Measurements from ENCODE around the gene KCNH2. TPM values are rescaled to one million over a fixed set of nuclear protein-coding genes. Genes with fewer than 3 reads are reported as not detected.

The KCNH2 gene
- total and polyA plus RNA-seq, 2 experiments from 2014 or later = 2.6 to 14.7 TPM

GRCh38 chr7:150973571-150974451 lies 4.3 kb downstream of the KCNH2 start:
- H3K36me3 Mint-ChIP-seq (ENCODE audit: low read depth) = no peaks in the 10 kb centered on the region; the same call in 2 of the 3 replicates
- Histone ChIP-seq H4K20me1 (replicated peaks; ENCODE audit: insufficient read depth) (no peaks in the 10 kb centered on the region), H3K36me3 (ENCODE audit: insufficient read depth) (no peaks in the 10 kb centered on the region), H3K79me2 (replicated peaks; ENCODE audit: insufficient read depth) (no peaks in the 10 kb centered on the region), H3K4me2 (peak overlapping the region; percentile 90), H3K9me2 (ENCODE audit: insufficient read depth) (no peaks in the 10 kb centered on the region), H2AFZ (no peak overlapping the region), H3K27ac (ENCODE audit: low read depth) (no peak overlapping the region), H3K27me3 (ENCODE audit: insufficient read depth) (peaks cover 31% of the 10 kb centered on the region), H3K4me3 (peak overlapping the region; percentile 82), H3K4me1 (ENCODE audit: insufficient read depth) (peaks cover 39% of the 10 kb centered on the region), H3F3A (replicated peaks; ENCODE audit: low read depth) (no peaks in the 10 kb centered on the region)
- H3K4me1 Mint-ChIP-seq = peaks cover 59% of the 10 kb centered on the region
- no peak overlapping the region for H3K27ac Mint-ChIP-seq
- peaks cover 3% of the 10 kb centered on the region; the same call in 2 of the 3 replicates for H3K9me3 Mint-ChIP-seq
- peaks cover 43% of the 10 kb centered on the region for H3K27me3 Mint-ChIP-seq (ENCODE audit: insufficient read depth, low read depth, poor library complexity)
- DNase-seq (ENCODE audit: low spot score) (peak; percentile 77), ATAC-seq (peak; percentile 3)
- TF ChIP-seq POLR2AphosphoS5 (IDR thresholded peaks at IDR 0.05; ENCODE audit: low read depth) (no peak), ZNF114 (CRISPR knock-in tag; IDR thresholded peaks at IDR 0.05) (no peak), JUNB (IDR thresholded peaks at IDR 0.05; ENCODE audit: unreplicated experiment) (no peak), EZH2phosphoT487 (IDR thresholded peaks at IDR 0.05; ENCODE audit: unreplicated experiment) (no peak), CTCF (conservative IDR thresholded peaks at IDR 0.05; ENCODE audit: low read depth in 2 of 2) (no peak), CREB1 (CRISPR knock-in tag; IDR thresholded peaks at IDR 0.05; ENCODE audit: low read depth) (no peak), STAT1 (IDR thresholded peaks at IDR 0.05; ENCODE audit: unreplicated experiment) (no peak), REST (IDR thresholded peaks at IDR 0.05; ENCODE audit: unreplicated experiment) (no peak), NANOG (IDR thresholded peaks at IDR 0.05; ENCODE audit: borderline replicate concordance) (no peak), EZH2 (IDR thresholded peaks at IDR 0.05; ENCODE audit: low read depth, unreplicated experiment) (no peak), ZNF462 (CRISPR knock-in tag; IDR thresholded peaks at IDR 0.05) (no peak), ZNF331 (CRISPR knock-in tag; IDR thresholded peaks at IDR 0.05; ENCODE audit: low read depth) (no peak)
- TF ChIP-seq, protein P1, sequence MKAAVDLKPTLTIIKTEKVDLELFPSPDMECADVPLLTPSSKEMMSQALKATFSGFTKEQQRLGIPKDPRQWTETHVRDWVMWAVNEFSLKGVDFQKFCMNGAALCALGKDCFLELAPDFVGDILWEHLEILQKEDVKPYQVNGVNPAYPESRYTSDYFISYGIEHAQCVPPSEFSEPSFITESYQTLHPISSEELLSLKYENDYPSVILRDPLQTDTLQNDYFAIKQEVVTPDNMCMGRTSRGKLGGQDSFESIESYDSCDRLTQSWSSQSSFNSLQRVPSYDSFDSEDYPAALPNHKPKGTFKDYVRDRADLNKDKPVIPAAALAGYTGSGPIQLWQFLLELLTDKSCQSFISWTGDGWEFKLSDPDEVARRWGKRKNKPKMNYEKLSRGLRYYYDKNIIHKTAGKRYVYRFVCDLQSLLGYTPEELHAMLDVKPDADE (IDR thresholded peaks at IDR 0.05) = no peak
- peak overlapping the region; percentile 83 for H3K4me3 Mint-ChIP-seq

Data from GM23338 (cell line).